Measurements from ENCODE around the gene GPAM.
"Not testable (repeated sequence)": the region's sequence is repeated elsewhere in the genome, so short reads cannot be mapped to it uniquely, and the experiment has no call there.

Gene GPAM

GRCh38 chr10:112183329-112184051 is at the start of gene GPAM:
TSS of gene GPAM (minus strand) at chr10:112183765. CDS start at chr10:112181784, 1,981 bp downstream.
- peak; percentile 100 for DNase-seq

- DNase-seq: no peak
These were observed 49.1 kb upstream of the GPAM start for GRCh38 chr10:112232670-112233069.

- DNase-seq: no peak
These were observed 48.2 kb upstream of the GPAM start for GRCh38 chr10:112231602-112232400.

- DNase-seq: no peak
These were observed 46.9 kb upstream of the GPAM start for GRCh38 chr10:112230325-112230988.

- no peak for DNase-seq
These were observed 46.3 kb upstream of the GPAM start for GRCh38 chr10:112229901-112230300.

- DNase-seq: no peak
These were observed 45.5 kb upstream of the GPAM start for GRCh38 chr10:112229096-112229495.

GRCh38 chr10:112228366-112229088 is 45.0 kb upstream of the GPAM start:
- not testable (repeated sequence) for DNase-seq

- no peak for DNase-seq
These were observed 43.9 kb upstream of the GPAM start for GRCh38 chr10:112227331-112227987.

- no peak for DNase-seq
These were observed 43.1 kb upstream of the GPAM start for GRCh38 chr10:112226439-112227248.

GRCh38 chr10:112225771-112226438 is 42.3 kb upstream of the GPAM start:
- no peak for DNase-seq

GRCh38 chr10:112224933-112225529 is 41.5 kb upstream of the GPAM start:
- no peak for DNase-seq

- DNase-seq: no peak
These were observed 40.2 kb upstream of the GPAM start for GRCh38 chr10:112223725-112224124.

- DNase-seq: no peak
These were observed 39.2 kb upstream of the GPAM start for GRCh38 chr10:112222799-112223198.

GRCh38 chr10:112221545-112221944 is 38.0 kb upstream of the GPAM start:
- no peak for DNase-seq

GRCh38 chr10:112218960-112219359 is 35.4 kb upstream of the GPAM start:
- DNase-seq: no peak

- DNase-seq: no peak
These were observed 34.4 kb upstream of the GPAM start for GRCh38 chr10:112218036-112218390.

- no peak for DNase-seq
These were observed 33.9 kb upstream of the GPAM start for GRCh38 chr10:112217386-112218035.

- DNase-seq: no peak
These were observed 33.4 kb upstream of the GPAM start for GRCh38 chr10:112216966-112217365.

- DNase-seq: no peak
These were observed 32.6 kb upstream of the GPAM start for GRCh38 chr10:112216151-112216550.

GRCh38 chr10:112215342-112215774 is 31.8 kb upstream of the GPAM start:
- no peak for DNase-seq

Measured in right forelimb (tissue), 1 donor.